Calu3 (cell line): ENCODE results near the gene POLR1G. TPM values are rescaled to one million over a fixed set of nuclear protein-coding genes. Genes with fewer than 3 reads are reported as not detected.

Experiments used
- BruUV-seq: library from RNA; stranded (reverse); fragments of 400-500 nt; replicated peaks from 2 replicates; lab custom pipeline; 2021; lab: Mats Ljungman, UMichigan
- CTCF ChIA-PET: fragments of 300-600 bp; sonication (Branson Sonifier 250); formaldehyde crosslinking; loops from one replicate; lab custom pipeline; 2022; ENCODE audit warnings: antibody characterized with exemption; lab: Charles Lee
- DNase-seq: peaks from one replicate; pipeline ENCODE4 v3.0.0; 2022
- H3K27ac Mint-ChIP-seq: one replicate; pipeline ENCODE4 v1.8.0; 2022; ENCODE audit warnings: mixed read lengths; ENCODE audit not compliant: unreplicated experiment
- H3K27me3 Mint-ChIP-seq: one replicate; pipeline ENCODE4 v1.8.0; 2022; ENCODE audit warnings: mixed read lengths; ENCODE audit not compliant: unreplicated experiment
- H3K36me3 Mint-ChIP-seq: one replicate; pipeline ENCODE4 v1.8.0; 2022; ENCODE audit warnings: mild to moderate bottlenecking, moderate library complexity, mixed read lengths; ENCODE audit not compliant: insufficient read depth, unreplicated experiment
- H3K4me1 Mint-ChIP-seq: one replicate; pipeline ENCODE4 v1.8.0; 2022; ENCODE audit warnings: mild to moderate bottlenecking, low read depth, mixed read lengths; ENCODE audit not compliant: unreplicated experiment
- H3K4me3 Mint-ChIP-seq: one replicate; pipeline ENCODE4 v1.8.0; 2022; ENCODE audit warnings: mild to moderate bottlenecking, low read depth, moderate library complexity, mixed read lengths; ENCODE audit not compliant: unreplicated experiment
- H3K9me3 Mint-ChIP-seq: one replicate; pipeline ENCODE4 v1.8.0; 2022; ENCODE audit warnings: low read depth, mixed read lengths; ENCODE audit not compliant: unreplicated experiment
- intact Hi-C: fragments of 100-400 bp; cut with micrococcal nuclease; formaldehyde crosslinking; loops from one replicate; pipeline ENCODE4 v1.10.0; 2022; ENCODE audit not compliant: unreplicated experiment
- total RNA-seq: library from RNA; stranded (reverse); gene quantifications from 2 replicates; pipeline ENCODE4 v1.2.3, GENCODE V29; 2022
- TF ChIP-seq, protein P1 (sequence below): fragments of 200-600 bp; IDR thresholded peaks from one replicate; pipeline ENCODE4 v1.8.0; 2022; ENCODE audit warnings: antibody characterized with exemption; ENCODE audit not compliant: unreplicated experiment

Gene POLR1G
- total RNA-seq, 1 experiment from 2014 or later = 25.8 TPM

DNA sequence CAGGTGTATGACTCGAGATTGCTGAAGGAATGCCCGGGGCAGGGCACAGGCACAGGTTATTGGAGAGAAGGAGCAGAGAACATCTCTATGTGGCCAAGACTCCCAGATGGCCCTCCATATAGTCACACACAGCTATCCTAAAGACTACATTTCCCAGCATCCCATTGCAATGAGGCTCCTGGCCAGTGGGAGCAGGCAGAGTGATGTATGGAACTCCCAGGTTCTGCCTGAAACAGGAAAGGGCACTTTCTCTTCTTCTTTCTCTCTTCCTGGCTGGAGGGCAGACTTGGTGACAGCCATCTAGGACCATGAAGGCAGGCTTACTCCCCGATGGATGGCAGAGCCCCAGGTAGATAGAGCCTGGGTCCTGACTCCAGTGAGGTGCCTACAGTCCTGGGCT, 15.1 kb upstream of the POLR1G start:
- BruUV-seq = no TSS peak
- intact Hi-C loops = no loop called here
- TF ChIP-seq, protein P1, sequence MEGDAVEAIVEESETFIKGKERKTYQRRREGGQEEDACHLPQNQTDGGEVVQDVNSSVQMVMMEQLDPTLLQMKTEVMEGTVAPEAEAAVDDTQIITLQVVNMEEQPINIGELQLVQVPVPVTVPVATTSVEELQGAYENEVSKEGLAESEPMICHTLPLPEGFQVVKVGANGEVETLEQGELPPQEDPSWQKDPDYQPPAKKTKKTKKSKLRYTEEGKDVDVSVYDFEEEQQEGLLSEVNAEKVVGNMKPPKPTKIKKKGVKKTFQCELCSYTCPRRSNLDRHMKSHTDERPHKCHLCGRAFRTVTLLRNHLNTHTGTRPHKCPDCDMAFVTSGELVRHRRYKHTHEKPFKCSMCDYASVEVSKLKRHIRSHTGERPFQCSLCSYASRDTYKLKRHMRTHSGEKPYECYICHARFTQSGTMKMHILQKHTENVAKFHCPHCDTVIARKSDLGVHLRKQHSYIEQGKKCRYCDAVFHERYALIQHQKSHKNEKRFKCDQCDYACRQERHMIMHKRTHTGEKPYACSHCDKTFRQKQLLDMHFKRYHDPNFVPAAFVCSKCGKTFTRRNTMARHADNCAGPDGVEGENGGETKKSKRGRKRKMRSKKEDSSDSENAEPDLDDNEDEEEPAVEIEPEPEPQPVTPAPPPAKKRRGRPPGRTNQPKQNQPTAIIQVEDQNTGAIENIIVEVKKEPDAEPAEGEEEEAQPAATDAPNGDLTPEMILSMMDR = no peak
- Mint-ChIP-seq H3K36me3 (peaks cover 47% of the 10 kb centered on the region), H3K4me3 (no peak overlapping the region), H3K27me3 (no peaks in the 10 kb centered on the region), H3K27ac (peak overlapping the region; percentile 27), H3K4me1 (no peaks in the 10 kb centered on the region), H3K9me3 (no peaks in the 10 kb centered on the region)
- CTCF ChIA-PET = no interaction called here
- DNase-seq = no peak

DNA sequence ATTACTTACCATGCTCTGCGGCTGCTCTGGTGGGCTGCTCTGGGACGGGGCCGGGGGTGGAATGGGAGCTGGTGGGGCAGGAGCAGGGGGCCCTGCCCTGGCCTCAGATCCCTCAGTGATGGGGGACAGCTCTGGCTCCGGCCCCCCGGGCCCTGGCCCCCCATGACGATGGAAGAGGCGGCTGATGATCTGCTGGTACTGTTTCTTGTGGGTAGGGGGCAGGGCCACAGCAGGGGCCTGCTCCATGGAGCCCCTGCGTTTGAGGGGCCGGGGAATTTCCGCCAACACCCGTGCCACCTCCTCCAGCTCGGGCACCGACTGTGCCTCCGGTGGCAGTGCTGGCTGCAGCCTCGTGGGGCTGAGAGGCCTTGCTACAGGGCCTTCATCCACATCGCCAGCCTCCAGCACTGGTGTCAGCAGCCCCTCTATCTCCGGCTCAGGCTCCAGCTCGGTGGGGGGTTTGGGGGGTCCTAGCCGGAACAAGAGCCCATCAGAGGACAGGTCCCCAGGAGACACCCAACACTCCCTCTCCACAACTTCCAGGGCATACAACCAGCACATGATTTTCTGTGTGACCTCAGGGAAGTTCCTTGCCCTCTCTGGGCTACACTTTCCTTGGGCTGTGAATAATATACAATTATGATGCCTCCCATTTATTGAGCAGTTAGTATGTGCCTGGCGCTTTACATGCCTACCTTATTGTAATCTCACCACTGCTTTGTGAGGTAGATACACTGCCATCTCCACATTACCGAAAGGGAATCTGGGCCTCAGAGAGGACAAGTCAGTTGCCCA, 14.4 kb upstream of the POLR1G start:
- BruUV-seq = TSS peak; percentile 21
- peaks cover 47% of the 10 kb centered on the region for H3K36me3 Mint-ChIP-seq
- H3K27ac Mint-ChIP-seq = peak overlapping the region; percentile 44
- intact Hi-C loops = no loop called here
- no peaks in the 10 kb centered on the region for H3K27me3 Mint-ChIP-seq
- TF ChIP-seq, protein P1 = no peak
- CTCF ChIA-PET = interaction anchor here (0.6 to 2.7 kb wide), 3 partner anchors 11 to 227 kb away, joined by 3 to 10 read pairs (median 4); no protein-coding TSS in a partner anchor
- no peak overlapping the region for H3K4me3 Mint-ChIP-seq
- no peak for DNase-seq
- H3K9me3 Mint-ChIP-seq = no peaks in the 10 kb centered on the region
- H3K4me1 Mint-ChIP-seq = no peaks in the 10 kb centered on the region

DNA sequence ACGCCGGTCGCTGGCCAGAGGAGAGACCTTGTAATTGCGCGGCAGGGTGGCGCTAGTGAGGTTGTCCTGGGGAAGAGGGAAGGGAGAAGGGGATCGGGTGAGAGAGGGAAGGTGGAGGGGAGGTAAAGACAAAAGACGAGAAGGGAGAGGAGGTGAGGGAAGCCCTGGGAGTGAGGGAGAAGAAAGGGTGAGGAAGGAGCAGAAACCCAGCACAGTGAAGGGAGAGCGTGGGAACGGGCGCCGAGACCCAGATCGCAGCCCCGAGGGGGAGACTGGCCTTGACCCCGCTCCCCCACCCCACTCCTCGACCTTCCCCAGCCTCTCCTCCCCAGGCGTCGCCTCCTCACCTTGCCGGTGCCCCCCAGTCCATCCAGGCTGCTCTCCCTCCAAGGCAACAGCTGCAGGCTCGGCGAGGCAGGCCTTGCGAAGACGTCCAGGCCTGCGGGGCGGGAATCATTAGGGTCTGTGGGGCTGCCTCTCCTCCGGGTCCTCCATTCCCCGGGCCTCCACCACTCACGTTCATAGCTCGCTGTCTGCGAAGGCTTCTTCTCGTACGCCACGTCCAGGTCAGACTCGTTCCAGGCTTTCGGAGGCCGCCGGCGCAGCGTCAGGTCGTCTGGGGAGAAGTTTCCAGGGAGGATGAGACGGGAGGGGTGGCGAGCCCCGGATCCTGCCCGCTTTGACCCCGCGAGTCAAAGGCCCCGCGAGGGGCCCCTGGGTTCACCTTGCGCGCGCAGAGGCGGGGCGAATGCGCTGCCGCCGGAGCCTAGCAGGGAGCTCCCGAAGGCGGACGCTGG, 10.4 kb upstream of the POLR1G start:
- intact Hi-C loops = no loop called here
- DNase-seq = no peak
- H3K4me1 Mint-ChIP-seq = no peaks in the 10 kb centered on the region
- TF ChIP-seq, protein P1 = no peak
- H3K27ac Mint-ChIP-seq = no peak overlapping the region
- peaks cover 58% of the 10 kb centered on the region for H3K36me3 Mint-ChIP-seq
- BruUV-seq = no TSS peak
- H3K4me3 Mint-ChIP-seq = no peak overlapping the region
- no peaks in the 10 kb centered on the region for H3K9me3 Mint-ChIP-seq
- CTCF ChIA-PET = no interaction called here
- no peaks in the 10 kb centered on the region for H3K27me3 Mint-ChIP-seq

DNA sequence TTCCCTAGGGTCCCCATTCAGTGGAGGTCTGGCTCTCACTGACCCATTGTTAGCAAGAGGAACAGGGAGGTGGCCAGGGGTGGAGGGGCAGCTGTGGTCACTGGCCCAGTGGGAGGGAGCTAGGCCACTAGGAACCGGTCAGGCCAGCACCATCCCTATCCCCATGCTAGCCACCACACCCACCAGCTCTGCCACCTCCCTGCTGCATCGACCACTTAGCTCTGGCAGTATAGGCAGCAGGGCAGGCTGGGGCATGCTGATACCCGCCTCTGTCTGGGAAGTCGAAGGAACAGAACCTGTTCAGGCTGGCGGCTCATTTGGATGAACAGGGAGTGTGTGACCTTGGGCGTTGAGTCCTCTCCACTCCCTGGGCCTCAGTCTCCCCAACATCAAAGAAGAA, 6.3 kb upstream of the POLR1G start:
- CTCF ChIA-PET = interaction anchor here (0.9 to 1.3 kb wide), 2 partner anchors 39 to 79 kb away, joined by 3 to 6 read pairs; no protein-coding TSS in a partner anchor
- BruUV-seq = no TSS peak
- Mint-ChIP-seq H3K27ac (no peak overlapping the region), H3K4me3 (no peak overlapping the region), H3K36me3 (peaks cover 68% of the 10 kb centered on the region), H3K9me3 (no peaks in the 10 kb centered on the region), H3K4me1 (peaks cover 15% of the 10 kb centered on the region), H3K27me3 (no peaks in the 10 kb centered on the region)
- intact Hi-C loops = no loop called here
- TF ChIP-seq, protein P1 = no peak
- peak; percentile 35 for DNase-seq
